Psoas muscle (tissue), 8 donors: ENCODE data around the gene LRRC1. TPM values are rescaled to one million over a fixed set of nuclear protein-coding genes. Genes with fewer than 3 reads are reported as not detected.

Experiments used
- ATAC-seq, 4 donors: fragments of 200-7000 bp; cut with Tn5 transposase; one replicate each; pipeline ENCODE4 v1.9.1; 2020; ENCODE audit warnings: moderate library complexity in 3 of 4, mild to moderate bottlenecking in 2 of 4
- DNase-seq, 2 donors: peaks; one replicate each; pipeline ENCODE4 v3.0.0-alpha.2; 2020
- H3K27ac ChIP-seq: fragments of 200-600 bp; one replicate; pipeline ENCODE4 v1.8.0; 2022
- H3K27me3 ChIP-seq, 3 donors: fragments of 200-600 bp in 1 of 3; one replicate each; pipeline versions ENCODE4 v1.6.1 to v1.8.0; 2013 to 2022; ENCODE audit warnings: low read length in 2 of 3, mild to moderate bottlenecking in 2 of 3, moderate library complexity in 1 of 3; ENCODE audit not compliant: insufficient read depth in 3 of 3
- H3K36me3 ChIP-seq, 2 donors: fragments of 200-600 bp in 1 of 2; one replicate each; pipeline versions ENCODE4 v1.6.1 to v1.8.0; 2013 to 2022; ENCODE audit warnings: low read depth in 1 of 2, mild to moderate bottlenecking in 1 of 2, moderate library complexity in 1 of 2; ENCODE audit not compliant: insufficient read depth in 1 of 2
- H3K4me1 ChIP-seq: fragments of 200-600 bp; one replicate; pipeline ENCODE4 v1.8.0; 2022
- H3K4me3 ChIP-seq: fragments of 200-600 bp; one replicate; pipeline ENCODE4 v1.8.0; 2022; ENCODE audit warnings: mild to moderate bottlenecking
- H3K9me3 ChIP-seq: fragments of 200-600 bp; one replicate; pipeline ENCODE4 v1.8.0; 2022
- WGBS, 3 donors: extraction: QIAGEN DNeasy Blood & Tissue Kit; methylation state at CpG; one replicate each; pipeline versions ENCODE4 v1.1.6 to v1.1.7; 2013; 5-methylcytosine and 5-hydroxymethylcytosine counted together
- intact Hi-C, 2 donors: fragments of 100-400 bp; cut with DNase I; formaldehyde crosslinking; loops; one replicate each; pipeline versions ENCODE4 v1.11.0 to v1.14.2; 2022
- polyA plus RNA-seq, 3 donors: library from polyadenylated mRNA; stranded (reverse); fragments of 200-250 nt; gene quantifications; one replicate each; pipeline ENCODE4 v1.2.3, GENCODE V29; 2013
- total RNA-seq, 4 donors: library from RNA; stranded (reverse); fragmentation: NEBNext Ultra II Directional in 2 of 4; extraction: Animal tissue kit (Norgen Biotek cat#: 25700) in 2 of 4; gene quantifications; one replicate each; pipeline versions ENCODE4 v1.2.1 to v1.2.4, GENCODE V29; 2021 to 2023
- TF ChIP-seq, protein P1 (sequence below): fragments of 200-600 bp; IDR thresholded peaks from one replicate; pipeline ENCODE4 v1.8.0; 2022; ENCODE audit warnings: antibody characterized with exemption
- donor health status: healthy with polysubstance abuse.
- donor health status: DM: no; HTN: no; CAD: no; lungs with moderate emphysema.
- donor health status: Bipolar disorder and iron deficiency.
- donor health status: healthy.
- donor health status: DM: yes; HTN: yes; CAD: no.
- donor health status: DM: no; HTN: no; CAD: no.
- donor health status: DM: no; HTN: no; CAD: no.
- donor health status: DM: yes; HTN: yes; CAD: no.

The LRRC1 gene
- total and polyA plus RNA-seq, 7 donors = 0.39 to 1.1 (median 0.46) TPM

- 25 to 38% (median 31%) methylated on average over 10 of the region's 10 CpGs for WGBS, 3 donors
- DNase-seq = no peak
These were observed 27.8 kb downstream of the LRRC1 start for GRCh38 chr6:53822401-53823125.

DNA sequence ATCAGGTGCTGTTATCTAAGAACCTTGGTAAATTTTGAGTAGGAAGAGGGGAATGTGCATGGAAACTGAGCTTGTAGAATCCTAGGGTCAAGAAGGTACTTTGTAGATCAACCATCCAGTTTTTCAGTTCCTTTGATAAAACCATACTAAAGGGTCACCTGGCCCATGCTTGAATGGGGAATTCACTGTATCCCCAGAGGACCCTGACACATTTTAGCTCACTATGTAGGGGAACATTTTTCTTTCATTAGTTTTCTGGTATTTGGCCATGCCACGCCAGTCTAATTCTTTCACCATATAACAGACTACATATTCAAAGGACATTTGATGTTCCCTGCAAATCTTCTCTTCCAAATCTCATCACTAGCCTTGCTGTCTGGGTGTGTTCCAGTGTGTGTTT lies 29.9 kb downstream of the LRRC1 start:
- intact Hi-C loops = no loop called here
- Histone ChIP-seq H3K36me3 (no peaks in the 10 kb centered on the region), H3K4me1 (peaks cover 11% of the 10 kb centered on the region), H3K27ac (no peak overlapping the region), H3K4me3 (no peak overlapping the region), H3K27me3 (no peaks in the 10 kb centered on the region), H3K9me3 (no peaks in the 10 kb centered on the region)
- DNase-seq (no peak), ATAC-seq (no peak)
- TF ChIP-seq, protein P1, sequence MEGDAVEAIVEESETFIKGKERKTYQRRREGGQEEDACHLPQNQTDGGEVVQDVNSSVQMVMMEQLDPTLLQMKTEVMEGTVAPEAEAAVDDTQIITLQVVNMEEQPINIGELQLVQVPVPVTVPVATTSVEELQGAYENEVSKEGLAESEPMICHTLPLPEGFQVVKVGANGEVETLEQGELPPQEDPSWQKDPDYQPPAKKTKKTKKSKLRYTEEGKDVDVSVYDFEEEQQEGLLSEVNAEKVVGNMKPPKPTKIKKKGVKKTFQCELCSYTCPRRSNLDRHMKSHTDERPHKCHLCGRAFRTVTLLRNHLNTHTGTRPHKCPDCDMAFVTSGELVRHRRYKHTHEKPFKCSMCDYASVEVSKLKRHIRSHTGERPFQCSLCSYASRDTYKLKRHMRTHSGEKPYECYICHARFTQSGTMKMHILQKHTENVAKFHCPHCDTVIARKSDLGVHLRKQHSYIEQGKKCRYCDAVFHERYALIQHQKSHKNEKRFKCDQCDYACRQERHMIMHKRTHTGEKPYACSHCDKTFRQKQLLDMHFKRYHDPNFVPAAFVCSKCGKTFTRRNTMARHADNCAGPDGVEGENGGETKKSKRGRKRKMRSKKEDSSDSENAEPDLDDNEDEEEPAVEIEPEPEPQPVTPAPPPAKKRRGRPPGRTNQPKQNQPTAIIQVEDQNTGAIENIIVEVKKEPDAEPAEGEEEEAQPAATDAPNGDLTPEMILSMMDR = no peak
- WGBS, 3 donors = 89 to 96% (median 93%) methylated on average over 1 of the region's 1 CpG

More at GRCh38 chr6:53822401-53823125, 27.8 kb downstream of the LRRC1 start:
- ATAC-seq = no peak
- Histone ChIP-seq H3K9me3 (no peaks in the 10 kb centered on the region), H3K27ac (no peak overlapping the region), H3K36me3 (no peaks in the 10 kb centered on the region), H3K4me3 (no peak overlapping the region), H3K4me1 (peaks cover 11% of the 10 kb centered on the region), H3K27me3 (no peaks in the 10 kb centered on the region)
- TF ChIP-seq, protein P1 = no peak
- intact Hi-C loops = no loop called here

DNA sequence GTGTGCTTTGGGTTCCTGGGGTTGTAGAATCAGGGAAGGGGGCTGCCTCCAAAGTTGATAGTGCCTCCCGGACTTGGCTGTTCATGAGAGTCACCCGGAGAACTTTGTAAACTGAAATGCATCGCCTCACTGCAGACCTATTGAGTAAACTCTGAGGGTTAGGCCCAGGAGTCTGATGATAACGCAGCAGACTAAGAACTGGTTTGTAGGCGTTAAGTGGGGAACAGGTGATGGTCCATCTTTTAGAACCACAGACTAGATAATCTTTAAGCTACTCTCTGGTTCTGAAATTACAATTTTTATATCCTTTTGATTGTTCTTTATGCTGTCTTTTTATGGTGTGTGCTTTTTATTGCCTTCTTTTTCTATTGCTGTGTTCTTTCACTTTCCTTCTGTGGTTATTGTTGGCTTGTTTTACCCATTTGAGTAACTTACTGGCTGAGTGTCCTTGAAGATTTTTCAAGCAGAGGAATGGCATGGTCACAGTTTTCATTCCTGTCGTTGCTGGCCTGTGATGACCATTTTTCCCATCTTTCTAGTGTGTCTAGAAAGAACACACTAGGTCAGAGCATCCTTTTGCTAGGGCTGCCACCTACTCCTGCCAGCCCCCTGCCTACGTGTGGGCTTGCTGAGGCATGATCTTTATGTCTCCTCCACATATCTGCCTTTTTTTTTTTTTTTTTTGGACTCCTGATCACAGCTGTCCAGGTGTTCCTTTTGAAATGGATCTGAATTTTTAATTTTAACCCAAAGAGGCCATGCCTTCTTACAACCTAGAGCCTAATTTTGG lies 30.9 kb downstream of the LRRC1 start:
- Histone ChIP-seq H3K27ac (no peak overlapping the region), H3K9me3 (no peaks in the 10 kb centered on the region), H3K4me3 (no peak overlapping the region), H3K27me3 (no peaks in the 10 kb centered on the region), H3K4me1 (peaks cover 11% of the 10 kb centered on the region), H3K36me3 (no peaks in the 10 kb centered on the region)
- intact Hi-C loops = no loop called here
- no peak for DNase-seq
- 82 to 88% (median 83%) methylated on average over 7 of the region's 7 CpGs for WGBS, 3 donors
- TF ChIP-seq, protein P1 = no peak
- no peak for ATAC-seq

- Histone ChIP-seq H3K4me3 (no peak overlapping the region), H3K27ac (no peak overlapping the region), H3K9me3 (no peaks in the 10 kb centered on the region), H3K27me3 (no peaks in the 10 kb centered on the region), H3K4me1 (peaks cover 4% of the 10 kb centered on the region), H3K36me3 (no peaks in the 10 kb centered on the region)
- WGBS, 3 donors = 90 to 100% (median 97%) methylated on average over 1 of the region's 1 CpG
- intact Hi-C loops = no loop called here
- no peak for ATAC-seq
- no peak for DNase-seq
- TF ChIP-seq, protein P1 = no peak
These were observed 32.7 kb downstream of the LRRC1 start for GRCh38 chr6:53827531-53827930.
